Activated CD4-positive, alpha-beta memory T cell treated with anti-CD3 and anti-CD28 coated beads for 36 hours (primary cell): ENCODE results near the gene IQGAP2. TPM values are rescaled to one million over a fixed set of nuclear protein-coding genes. Genes with fewer than 3 reads are reported as not detected.

Experiments
- CTCF ChIA-PET: fragments of 350-600 bp; sonication (Branson Sonifier 250); formaldehyde crosslinking; loops from one replicate; lab custom pipeline; 2021; ENCODE audit warnings: antibody characterized with exemption, inconsistent platforms; lab: Charles Lee
- POLR2A ChIA-PET: fragments of 350-600 bp; sonication (Branson Sonifier 250); formaldehyde crosslinking; loops from one replicate; lab custom pipeline; 2021; ENCODE audit warnings: antibody characterized with exemption; lab: Charles Lee
- DNase-seq: peaks from one replicate; pipeline ENCODE4 v3.0.0-alpha.2; 2020
- H3K27ac Mint-ChIP-seq: one replicate; pipeline ENCODE4 v1.8.0; 2021; ENCODE audit warnings: mixed read lengths
- H3K27me3 Mint-ChIP-seq: one replicate; pipeline ENCODE4 v1.8.0; 2021; ENCODE audit warnings: mixed read lengths
- H3K36me3 Mint-ChIP-seq: one replicate; pipeline ENCODE4 v1.8.0; 2021; ENCODE audit warnings: mixed read lengths
- H3K4me1 Mint-ChIP-seq: one replicate; pipeline ENCODE4 v1.8.0; 2021; ENCODE audit warnings: low read depth, mixed read lengths
- H3K4me3 Mint-ChIP-seq: one replicate; pipeline ENCODE4 v1.8.0; 2021; ENCODE audit warnings: mild to moderate bottlenecking, mixed read lengths
- H3K9me3 Mint-ChIP-seq: one replicate; pipeline ENCODE4 v1.8.0; 2021; ENCODE audit warnings: mixed read lengths
- intact Hi-C: fragments of 100-400 bp; cut with micrococcal nuclease; formaldehyde crosslinking; loops from one replicate; pipeline ENCODE4 v1.15.1; 2023
- total RNA-seq, 2 experiments: library from RNA; stranded (reverse); gene quantifications; one replicate each; pipeline ENCODE4 v1.2.3, GENCODE V29; 2021

Gene IQGAP2
- total RNA-seq, 2 experiments from 2014 or later: 92.7 to 93.0 TPM

GRCh38 chr5:76441101-76441500 lies 38.0 kb downstream of the IQGAP2 start:
- ChIA-PET POLR2A (no interaction called here), CTCF (no interaction called here)
- DNase-seq: no peak
- no peak overlapping the region for H3K4me3 Mint-ChIP-seq
- H3K4me1 Mint-ChIP-seq: peaks cover 24% of the 10 kb centered on the region
- no peak overlapping the region for H3K27ac Mint-ChIP-seq
- intact Hi-C loops: no loop called here
- peaks cover 19% of the 10 kb centered on the region for H3K9me3 Mint-ChIP-seq
- peaks cover 16% of the 10 kb centered on the region for H3K36me3 Mint-ChIP-seq
- H3K27me3 Mint-ChIP-seq: no peaks in the 10 kb centered on the region

- H3K36me3 Mint-ChIP-seq: peaks cover 15% of the 10 kb centered on the region
- CTCF ChIA-PET: interaction anchor here (0.8 kb wide), 1 partner anchor 11 kb away, joined by 4 read pairs; no protein-coding TSS in a partner anchor
- intact Hi-C loops: no loop called here
Measured at GRCh38 chr5:76441890-76442673, 39.0 kb downstream of the IQGAP2 start.

GRCh38 chr5:76443066-76443800 lies 40.1 kb downstream of the IQGAP2 start:
- Mint-ChIP-seq H3K36me3 (peaks cover 9% of the 10 kb centered on the region), H3K4me3 (no peak overlapping the region), H3K27me3 (no peaks in the 10 kb centered on the region), H3K4me1 (peaks cover 28% of the 10 kb centered on the region), H3K27ac (no peak overlapping the region), H3K9me3 (peaks cover 15% of the 10 kb centered on the region)
- DNase-seq: no peak
- CTCF ChIA-PET: no interaction called here
- intact Hi-C loops: no loop called here
- POLR2A ChIA-PET: no interaction called here

More at GRCh38 chr5:76441890-76442673, 39.0 kb downstream of the IQGAP2 start:
- no peak for DNase-seq
- Mint-ChIP-seq H3K9me3 (peaks cover 17% of the 10 kb centered on the region), H3K27me3 (no peaks in the 10 kb centered on the region), H3K27ac (no peak overlapping the region), H3K4me1 (peaks cover 27% of the 10 kb centered on the region), H3K4me3 (no peak overlapping the region)
- POLR2A ChIA-PET: no interaction called here

- no peak for DNase-seq
- ChIA-PET CTCF (no interaction called here), POLR2A (interaction anchor here (0.7 kb wide), 1 partner anchor 692 kb away, joined by 4 read pairs; no protein-coding TSS in a partner anchor)
- Mint-ChIP-seq H3K36me3 (peaks cover 12% of the 10 kb centered on the region), H3K4me1 (peaks cover 37% of the 10 kb centered on the region), H3K27me3 (no peaks in the 10 kb centered on the region), H3K9me3 (peaks cover 1% of the 10 kb centered on the region), H3K27ac (no peak overlapping the region), H3K4me3 (no peak overlapping the region)
- intact Hi-C loops: no loop called here
Measured at GRCh38 chr5:76445063-76445462, 42.0 kb downstream of the IQGAP2 start.

GRCh38 chr5:76445830-76446229 lies 42.7 kb downstream of the IQGAP2 start:
- POLR2A ChIA-PET: interaction anchor here (0.7 kb wide), 1 partner anchor 693 kb away, joined by 4 read pairs; no protein-coding TSS in a partner anchor

GRCh38 chr5:76446776-76447175 lies 43.7 kb downstream of the IQGAP2 start:
- CTCF ChIA-PET: interaction anchor here (1.7 kb wide), 1 partner anchor 97 kb away, joined by 4 read pairs; no protein-coding TSS in a partner anchor
- H3K9me3 Mint-ChIP-seq: no peaks in the 10 kb centered on the region
- no peak for DNase-seq
- no peaks in the 10 kb centered on the region for H3K27me3 Mint-ChIP-seq
- peaks cover 47% of the 10 kb centered on the region for H3K4me1 Mint-ChIP-seq
- no peak overlapping the region for H3K27ac Mint-ChIP-seq
- peaks cover 11% of the 10 kb centered on the region for H3K36me3 Mint-ChIP-seq
- POLR2A ChIA-PET: no interaction called here
- H3K4me3 Mint-ChIP-seq: no peak overlapping the region
- intact Hi-C loops: no loop called here

More at GRCh38 chr5:76445830-76446229, 42.7 kb downstream of the IQGAP2 start:
- H3K36me3 Mint-ChIP-seq: peaks cover 11% of the 10 kb centered on the region
- CTCF ChIA-PET: no interaction called here
- DNase-seq: no peak
- H3K27ac Mint-ChIP-seq: no peak overlapping the region
- H3K27me3 Mint-ChIP-seq: no peaks in the 10 kb centered on the region
- H3K9me3 Mint-ChIP-seq: no peaks in the 10 kb centered on the region
- no peak overlapping the region for H3K4me3 Mint-ChIP-seq
- intact Hi-C loops: no loop called here
- H3K4me1 Mint-ChIP-seq: peaks cover 43% of the 10 kb centered on the region

- Mint-ChIP-seq H3K27me3 (no peaks in the 10 kb centered on the region), H3K4me1 (peaks cover 45% of the 10 kb centered on the region), H3K27ac (no peak overlapping the region), H3K9me3 (no peaks in the 10 kb centered on the region), H3K4me3 (no peak overlapping the region), H3K36me3 (peaks cover 11% of the 10 kb centered on the region)
- ChIA-PET POLR2A (no interaction called here), CTCF (interaction anchor here (0.6 to 0.8 kb wide), 2 partner anchors 95 to 519 kb away, joined by 3 read pairs; no protein-coding TSS in a partner anchor)
- no peak for DNase-seq
- intact Hi-C loops: no loop called here
Measured at GRCh38 chr5:76449606-76450005, 46.5 kb downstream of the IQGAP2 start.

- Mint-ChIP-seq H3K27ac (no peak overlapping the region), H3K4me1 (peaks cover 45% of the 10 kb centered on the region), H3K36me3 (peaks cover 9% of the 10 kb centered on the region), H3K9me3 (no peaks in the 10 kb centered on the region), H3K27me3 (no peaks in the 10 kb centered on the region), H3K4me3 (no peak overlapping the region)
- ChIA-PET POLR2A (no interaction called here), CTCF (interaction anchor here (0.8 to 1.0 kb wide), 2 partner anchors 22 to 94 kb away, joined by 3 to 4 read pairs; no protein-coding TSS in a partner anchor)
- DNase-seq: no peak
- intact Hi-C loops: no loop called here
Measured at GRCh38 chr5:76450054-76450453, 47.0 kb downstream of the IQGAP2 start.

GRCh38 chr5:76451031-76451701 lies 48.1 kb downstream of the IQGAP2 start:
- peaks cover 3% of the 10 kb centered on the region for H3K36me3 Mint-ChIP-seq
- no peak overlapping the region for H3K4me3 Mint-ChIP-seq
- DNase-seq: no peak
- peaks cover 49% of the 10 kb centered on the region for H3K4me1 Mint-ChIP-seq
- no peaks in the 10 kb centered on the region for H3K27me3 Mint-ChIP-seq
- ChIA-PET POLR2A (interaction anchor here (0.6 kb wide), 1 partner anchor 1267 kb away, joined by 3 read pairs; no protein-coding TSS in a partner anchor), CTCF (interaction anchor here (1.0 kb wide), 1 partner anchor 24 kb away, joined by 4 read pairs; no protein-coding TSS in a partner anchor)
- no peaks in the 10 kb centered on the region for H3K9me3 Mint-ChIP-seq
- intact Hi-C loops: no loop called here
- H3K27ac Mint-ChIP-seq: peak overlapping the region; percentile 31

GRCh38 chr5:76455531-76456133 lies 52.5 kb downstream of the IQGAP2 start:
- Mint-ChIP-seq H3K9me3 (no peaks in the 10 kb centered on the region), H3K4me1 (peaks cover 54% of the 10 kb centered on the region), H3K36me3 (peaks cover 9% of the 10 kb centered on the region), H3K27me3 (no peaks in the 10 kb centered on the region), H3K27ac (no peak overlapping the region), H3K4me3 (no peak overlapping the region)
- no peak for DNase-seq
- intact Hi-C loops: no loop called here
- ChIA-PET POLR2A (no interaction called here), CTCF (interaction anchor here (0.9 kb wide), 1 partner anchor 15 kb away, joined by 3 read pairs; no protein-coding TSS in a partner anchor)

GRCh38 chr5:76456258-76456657 lies 53.2 kb downstream of the IQGAP2 start:
- no peak overlapping the region for H3K27ac Mint-ChIP-seq
- H3K9me3 Mint-ChIP-seq: no peaks in the 10 kb centered on the region
- no peaks in the 10 kb centered on the region for H3K27me3 Mint-ChIP-seq
- H3K4me1 Mint-ChIP-seq: peaks cover 47% of the 10 kb centered on the region
- ChIA-PET POLR2A (no interaction called here), CTCF (interaction anchor here (0.9 kb wide), 1 partner anchor 14 kb away, joined by 3 read pairs; no protein-coding TSS in a partner anchor)
- H3K4me3 Mint-ChIP-seq: no peak overlapping the region
- H3K36me3 Mint-ChIP-seq: peaks cover 10% of the 10 kb centered on the region
- intact Hi-C loops: no loop called here
- no peak for DNase-seq
